ENCODE measurements around the gene RBP3.

The RBP3 gene

DNA sequence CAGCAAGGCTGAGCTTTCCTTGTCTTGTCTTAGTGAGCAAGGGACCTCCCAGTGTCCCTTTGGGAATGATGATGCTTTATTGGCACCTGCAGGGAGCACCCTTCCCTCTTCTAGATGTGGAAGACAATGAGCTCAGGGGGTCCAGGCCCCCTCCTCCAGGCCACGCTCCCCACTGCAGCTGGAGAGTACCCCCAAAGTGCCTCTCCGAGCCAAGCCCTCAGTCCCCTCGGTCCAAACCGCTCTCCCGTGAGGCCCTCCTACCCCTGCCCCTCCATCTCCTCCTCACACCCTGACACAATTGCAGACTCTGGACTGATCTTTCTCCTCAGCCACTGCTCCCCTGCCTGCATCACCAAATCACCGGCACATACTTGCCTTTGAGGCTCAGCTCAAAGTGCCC lies 16.7 kb downstream of the RBP3 start:
- Histone ChIP-seq H3K9ac (no peak overlapping the region), H3K27ac (no peak overlapping the region), H3K79me2 (no peaks in the 10 kb centered on the region), H3K36me3 (ENCODE audit: control insufficient read depth, insufficient read depth, low read length) (no peaks in the 10 kb centered on the region), H3K4me1 (peaks cover 2% of the 10 kb centered on the region), H3K4me2 (ENCODE audit: low read length) (no peak overlapping the region), H3K27me3 (ENCODE audit: control insufficient read depth, insufficient read depth, low read length) (no peaks in the 10 kb centered on the region), H3K4me3 (ENCODE audit: low read depth, low read length) (no peak overlapping the region), H3K9me3 (ENCODE audit: control insufficient read depth, low read length) (no peaks in the 10 kb centered on the region), H2AFZ (no peak overlapping the region)
- TF ChIP-seq, protein P1, sequence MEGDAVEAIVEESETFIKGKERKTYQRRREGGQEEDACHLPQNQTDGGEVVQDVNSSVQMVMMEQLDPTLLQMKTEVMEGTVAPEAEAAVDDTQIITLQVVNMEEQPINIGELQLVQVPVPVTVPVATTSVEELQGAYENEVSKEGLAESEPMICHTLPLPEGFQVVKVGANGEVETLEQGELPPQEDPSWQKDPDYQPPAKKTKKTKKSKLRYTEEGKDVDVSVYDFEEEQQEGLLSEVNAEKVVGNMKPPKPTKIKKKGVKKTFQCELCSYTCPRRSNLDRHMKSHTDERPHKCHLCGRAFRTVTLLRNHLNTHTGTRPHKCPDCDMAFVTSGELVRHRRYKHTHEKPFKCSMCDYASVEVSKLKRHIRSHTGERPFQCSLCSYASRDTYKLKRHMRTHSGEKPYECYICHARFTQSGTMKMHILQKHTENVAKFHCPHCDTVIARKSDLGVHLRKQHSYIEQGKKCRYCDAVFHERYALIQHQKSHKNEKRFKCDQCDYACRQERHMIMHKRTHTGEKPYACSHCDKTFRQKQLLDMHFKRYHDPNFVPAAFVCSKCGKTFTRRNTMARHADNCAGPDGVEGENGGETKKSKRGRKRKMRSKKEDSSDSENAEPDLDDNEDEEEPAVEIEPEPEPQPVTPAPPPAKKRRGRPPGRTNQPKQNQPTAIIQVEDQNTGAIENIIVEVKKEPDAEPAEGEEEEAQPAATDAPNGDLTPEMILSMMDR (IDR thresholded peaks at IDR 0.05) = no peak

DNA sequence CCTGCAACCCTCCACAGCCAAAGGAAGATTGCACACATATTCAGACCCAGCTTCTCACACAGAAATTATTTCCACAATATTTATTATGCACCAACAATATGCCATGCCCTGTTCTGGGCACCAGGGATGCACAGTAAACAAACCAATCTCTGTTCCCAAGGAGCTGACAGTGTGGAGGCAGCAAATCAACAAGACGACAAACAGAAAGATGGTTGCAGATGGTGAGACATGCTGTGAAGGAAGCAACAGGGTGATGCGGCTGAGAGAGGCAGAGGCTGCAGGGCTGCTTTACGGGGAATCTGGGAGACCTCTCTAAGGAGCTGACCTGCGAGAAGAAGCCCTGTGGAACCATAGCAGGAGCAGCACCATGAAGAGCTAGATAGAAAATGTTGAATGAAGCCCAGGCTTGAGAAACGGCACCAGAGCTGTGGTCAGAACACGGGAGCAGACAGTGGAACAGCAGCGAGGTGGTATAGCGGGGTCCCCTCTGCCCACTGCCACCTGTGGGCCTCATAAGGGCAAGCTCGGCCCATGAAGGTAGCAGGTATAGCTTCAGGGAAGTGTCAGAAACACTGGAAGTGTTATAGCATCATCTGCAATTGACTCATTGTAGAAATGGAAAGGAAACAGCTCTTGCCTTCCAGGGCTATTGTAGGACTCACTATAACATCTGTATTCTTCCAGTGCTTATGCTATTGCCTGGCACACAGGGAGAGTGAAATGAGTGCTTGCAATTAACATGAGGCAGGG lies 17.4 kb downstream of the RBP3 start:
- H3K36me3 ChIP-seq (ENCODE audit: control insufficient read depth, insufficient read depth, low read length) = no peaks in the 10 kb centered on the region
- H2AFZ ChIP-seq = no peak overlapping the region
- H3K9ac ChIP-seq = no peak overlapping the region
- H3K27ac ChIP-seq = no peak overlapping the region
- H3K4me1 ChIP-seq = peaks cover 2% of the 10 kb centered on the region
- no peak overlapping the region for H3K4me3 ChIP-seq (ENCODE audit: low read depth, low read length)
- no peaks in the 10 kb centered on the region for H3K79me2 ChIP-seq
- H3K9me3 ChIP-seq (ENCODE audit: control insufficient read depth, low read length) = no peaks in the 10 kb centered on the region
- H3K4me2 ChIP-seq (ENCODE audit: low read length) = no peak overlapping the region
- no peaks in the 10 kb centered on the region for H3K27me3 ChIP-seq (ENCODE audit: control insufficient read depth, insufficient read depth, low read length)
- TF ChIP-seq, protein P1 (IDR thresholded peaks at IDR 0.05) = no peak

DNA sequence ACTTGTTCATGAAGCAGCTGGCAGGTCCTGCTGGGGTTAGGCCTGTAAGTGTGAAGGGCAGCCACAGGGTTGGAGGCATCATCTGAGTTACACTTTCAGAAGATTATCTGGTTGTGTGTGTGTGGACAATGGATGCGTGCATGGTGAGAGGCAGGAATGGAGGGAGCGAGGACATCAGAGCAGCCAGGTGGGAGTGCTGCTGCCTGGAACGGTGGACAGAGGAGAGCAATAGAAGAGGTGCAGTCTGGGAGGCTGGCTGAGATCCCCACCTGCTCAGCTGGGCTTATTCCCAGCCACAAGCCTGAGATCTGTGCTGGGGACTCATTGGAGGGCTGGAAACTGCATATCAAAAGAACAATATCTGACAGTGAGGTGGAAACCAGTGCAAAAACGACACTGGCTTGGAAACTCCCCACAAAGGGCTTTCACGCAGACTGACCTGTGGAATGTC lies 18.0 kb downstream of the RBP3 start:
- no peak overlapping the region for H2AFZ ChIP-seq
- TF ChIP-seq, protein P1 (IDR thresholded peaks at IDR 0.05) = no peak
- H3K36me3 ChIP-seq (ENCODE audit: control insufficient read depth, insufficient read depth, low read length) = no peaks in the 10 kb centered on the region
- no peaks in the 10 kb centered on the region for H3K79me2 ChIP-seq
- H3K4me1 ChIP-seq = peaks cover under 1% of the 10 kb centered on the region
- H3K27ac ChIP-seq = no peak overlapping the region
- H3K9ac ChIP-seq = no peak overlapping the region
- no peaks in the 10 kb centered on the region for H3K9me3 ChIP-seq (ENCODE audit: control insufficient read depth, low read length)
- no peak overlapping the region for H3K4me3 ChIP-seq (ENCODE audit: low read depth, low read length)
- no peaks in the 10 kb centered on the region for H3K27me3 ChIP-seq (ENCODE audit: control insufficient read depth, insufficient read depth, low read length)
- H3K4me2 ChIP-seq (ENCODE audit: low read length) = no peak overlapping the region

DNA sequence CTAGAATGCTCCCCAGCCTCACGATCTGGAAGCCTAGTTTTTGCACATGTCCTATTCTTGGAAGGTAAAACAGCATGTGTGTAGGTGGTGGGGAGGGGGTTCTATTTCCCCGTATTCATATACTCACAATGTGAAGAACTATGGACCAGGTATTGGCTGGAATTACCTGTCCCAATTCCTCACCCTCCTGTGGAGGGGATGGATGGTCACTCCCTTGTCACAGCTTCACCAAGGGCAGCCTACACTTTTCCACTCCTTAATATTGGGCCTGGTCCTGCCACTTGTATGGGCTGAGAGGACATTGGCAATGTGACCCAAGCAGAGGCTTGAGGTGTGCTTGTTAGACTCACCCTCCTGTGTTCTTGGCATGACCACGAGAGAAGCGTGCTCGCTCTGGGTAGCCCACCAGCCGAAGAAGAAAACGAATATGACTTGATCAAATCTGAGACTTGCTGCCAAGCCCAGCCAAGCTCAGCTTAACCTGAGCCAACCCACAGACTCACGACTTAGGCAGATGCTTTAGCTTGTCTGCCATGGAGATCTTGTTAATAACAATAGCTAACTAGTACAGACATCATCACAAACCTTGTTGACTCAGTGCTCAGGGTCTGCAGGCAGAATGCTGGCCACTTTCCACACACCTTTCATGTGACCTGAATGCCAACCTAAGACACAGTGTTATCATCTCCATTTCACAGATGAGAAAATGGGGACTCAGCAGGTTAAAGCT lies 18.7 kb downstream of the RBP3 start:
- no peak overlapping the region for H2AFZ ChIP-seq
- H3K4me2 ChIP-seq (ENCODE audit: low read length) = no peak overlapping the region
- no peaks in the 10 kb centered on the region for H3K9me3 ChIP-seq (ENCODE audit: control insufficient read depth, low read length)
- no peak overlapping the region for H3K27ac ChIP-seq
- H3K4me3 ChIP-seq (ENCODE audit: low read depth, low read length) = no peak overlapping the region
- H3K79me2 ChIP-seq = no peaks in the 10 kb centered on the region
- H3K36me3 ChIP-seq (ENCODE audit: control insufficient read depth, insufficient read depth, low read length) = no peaks in the 10 kb centered on the region
- H3K4me1 ChIP-seq = no peaks in the 10 kb centered on the region
- no peaks in the 10 kb centered on the region for H3K27me3 ChIP-seq (ENCODE audit: control insufficient read depth, insufficient read depth, low read length)
- TF ChIP-seq, protein P1 (IDR thresholded peaks at IDR 0.05) = no peak
- H3K9ac ChIP-seq = no peak overlapping the region
